GM12892 (cell line): Measurements from ENCODE around the gene GALT.

Source experiments
- POLR2A ChIP-seq: IDR thresholded peaks from 2 replicates; pipeline ENCODE4 v1.6.1; 2011; ENCODE audit warnings: low read depth, low read length, control low read depth
- POLR2AphosphoS5 ChIP-seq: IDR thresholded peaks from 2 replicates; pipeline ENCODE4 v1.6.1; 2011; ENCODE audit warnings: low read depth, low read length, control low read depth
- TAF1 ChIP-seq: IDR thresholded peaks from 2 replicates; pipeline ENCODE4 v1.6.1; 2011; ENCODE audit warnings: low read depth, mild to moderate bottlenecking, control low read depth, low read length, borderline replicate concordance

- TF ChIP-seq POLR2A (no peak), TAF1 (no peak), POLR2AphosphoS5 (no peak)
Measured at GRCh38 chr9:34624475-34625185, 21.8 kb upstream of the GALT start.
